Neural progenitor cell (in vitro differentiated cells): Measurements from ENCODE around the gene NT5C1A. TPM values are rescaled to one million over a fixed set of nuclear protein-coding genes. Genes with fewer than 3 reads are reported as not detected.

Experiments
- DNase-seq: peaks from one replicate; pipeline ENCODE4 v3.0.0-alpha.2; 2016; ENCODE audit warnings: low spot score
- H2AFZ ChIP-seq: fragments of 200-600 bp; sonication (generic); replicated peaks from 2 replicates; pipeline ENCODE4 v1.6.1; 2016; ENCODE audit warnings: antibody characterized with exemption
- H3F3A ChIP-seq: fragments of 200-600 bp; sonication (generic); 2 replicates; pipeline ENCODE4 v1.6.1; 2016; ENCODE audit warnings: antibody characterized with exemption, low read depth
- H3K27ac ChIP-seq: fragments of 200-600 bp; sonication (generic); 2 replicates; pipeline ENCODE4 v1.5.1; 2016; ENCODE audit warnings: mild to moderate bottlenecking
- H3K27me3 ChIP-seq: fragments of 200-600 bp; sonication (generic); 2 replicates; pipeline ENCODE4 v1.6.1; 2016; ENCODE audit warnings: mild to moderate bottlenecking, moderate library complexity
- H3K36me3 ChIP-seq: fragments of 200-600 bp; sonication (generic); 2 replicates; pipeline ENCODE4 v1.5.1; 2016
- H3K4me1 ChIP-seq: fragments of 200-600 bp; sonication (generic); 2 replicates; pipeline ENCODE4 v1.6.1; 2016; ENCODE audit warnings: mixed run types
- H3K4me2 ChIP-seq: fragments of 200-600 bp; sonication (generic); 2 replicates; pipeline ENCODE4 v1.6.1; 2016
- H3K4me3 ChIP-seq: fragments of 200-600 bp; sonication (generic); 2 replicates; pipeline ENCODE4 v1.5.1; 2016
- H3K79me2 ChIP-seq: fragments of 200-600 bp; sonication (generic); 2 replicates; pipeline ENCODE4 v1.6.1; 2016; ENCODE audit warnings: low read depth
- H3K9ac ChIP-seq: fragments of 200-600 bp; sonication (generic); 2 replicates; pipeline ENCODE4 v1.6.1; 2016
- H3K9me3 ChIP-seq: fragments of 200-600 bp; sonication (generic); 2 replicates; pipeline ENCODE4 v1.5.1; 2016; ENCODE audit warnings: low read depth
- H4K20me1 ChIP-seq: fragments of 200-600 bp; sonication (generic); 2 replicates; pipeline ENCODE4 v1.6.1; 2016; ENCODE audit warnings: low read depth
- H3K27ac Mint-ChIP-seq: 3 replicates; pipeline ENCODE4 v1.8.0; 2021; ENCODE audit warnings: mixed read lengths
- H3K27me3 Mint-ChIP-seq: 2 replicates; pipeline ENCODE4 v1.8.0; 2022; ENCODE audit warnings: low read depth, mild to moderate bottlenecking, inconsistent platforms, moderate library complexity, mixed read lengths; ENCODE audit not compliant: insufficient read depth
- H3K36me3 Mint-ChIP-seq: 3 replicates; pipeline ENCODE4 v1.8.0; 2021; ENCODE audit warnings: mixed read lengths
- H3K4me1 Mint-ChIP-seq: 3 replicates; pipeline ENCODE4 v1.8.0; 2021; ENCODE audit warnings: mixed read lengths
- H3K4me3 Mint-ChIP-seq: 3 replicates; pipeline ENCODE4 v1.8.0; 2021; ENCODE audit warnings: mild to moderate bottlenecking, moderate library complexity, mixed read lengths
- H3K9me3 Mint-ChIP-seq: 3 replicates; pipeline ENCODE4 v1.8.0; 2020; ENCODE audit warnings: mixed read lengths
- EZH2 ChIP-seq: fragments of 200-600 bp; sonication (generic); IDR thresholded peaks from 2 replicates; pipeline ENCODE4 v1.6.1; 2017; ENCODE audit warnings: antibody characterized with exemption, mild to moderate bottlenecking, moderate library complexity
- EZH2phosphoT487 ChIP-seq: fragments of 200-600 bp; sonication (generic); IDR thresholded peaks from 2 replicates; pipeline ENCODE4 v1.6.1; 2017; ENCODE audit warnings: antibody characterized with exemption
- total RNA-seq: library from RNA; depleted of rRNA; stranded (reverse); fragments of >200 nt; gene quantifications from 2 replicates; pipeline ENCODE4 v1.2.3, GENCODE V29; 2015; ENCODE audit warnings: low replicate concordance
- TF ChIP-seq, protein P1 (sequence below): fragments of 200-600 bp; sonication (generic); IDR thresholded peaks from 2 replicates; pipeline ENCODE4 v1.5.1; 2017; ENCODE audit warnings: antibody characterized with exemption, mild to moderate bottlenecking

Gene NT5C1A
- total RNA-seq, 1 donor from 2014 or later, result not detected

DNA sequence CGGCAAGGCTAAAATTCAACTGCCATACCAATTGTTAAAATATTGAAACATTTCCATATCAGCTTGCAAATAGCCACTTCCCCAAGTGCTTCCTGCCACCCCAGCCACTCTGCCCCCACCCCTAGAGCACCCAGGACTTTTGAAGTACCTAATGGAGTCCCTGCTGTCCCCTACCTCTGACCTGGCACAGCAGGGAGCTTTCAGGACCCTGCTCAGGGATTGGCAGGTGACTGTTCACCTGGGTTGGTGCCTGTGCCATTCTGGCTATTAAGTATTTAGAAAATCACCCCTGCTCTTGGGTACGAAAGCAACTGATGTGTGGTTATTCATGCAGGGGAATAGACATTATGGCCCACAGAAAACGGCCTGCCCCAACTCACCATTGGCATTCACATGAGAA, 28.4 kb upstream of the NT5C1A start:
- Mint-ChIP-seq H3K4me3 (no peak overlapping the region), H3K27me3 (peaks cover 24% of the 10 kb centered on the region), H3K9me3 (no peaks in the 10 kb centered on the region), H3K36me3 (no peaks in the 10 kb centered on the region), H3K27ac (no peak overlapping the region), H3K4me1 (peaks cover 23% of the 10 kb centered on the region)
- H3K27me3 ChIP-seq, result peaks cover 100% of the 10 kb centered on the region
- no peaks in the 10 kb centered on the region for H3K9me3 ChIP-seq
- no peaks in the 10 kb centered on the region for H3K79me2 ChIP-seq
- H3K4me1 ChIP-seq, result peaks cover 14% of the 10 kb centered on the region
- TF ChIP-seq, protein P1, sequence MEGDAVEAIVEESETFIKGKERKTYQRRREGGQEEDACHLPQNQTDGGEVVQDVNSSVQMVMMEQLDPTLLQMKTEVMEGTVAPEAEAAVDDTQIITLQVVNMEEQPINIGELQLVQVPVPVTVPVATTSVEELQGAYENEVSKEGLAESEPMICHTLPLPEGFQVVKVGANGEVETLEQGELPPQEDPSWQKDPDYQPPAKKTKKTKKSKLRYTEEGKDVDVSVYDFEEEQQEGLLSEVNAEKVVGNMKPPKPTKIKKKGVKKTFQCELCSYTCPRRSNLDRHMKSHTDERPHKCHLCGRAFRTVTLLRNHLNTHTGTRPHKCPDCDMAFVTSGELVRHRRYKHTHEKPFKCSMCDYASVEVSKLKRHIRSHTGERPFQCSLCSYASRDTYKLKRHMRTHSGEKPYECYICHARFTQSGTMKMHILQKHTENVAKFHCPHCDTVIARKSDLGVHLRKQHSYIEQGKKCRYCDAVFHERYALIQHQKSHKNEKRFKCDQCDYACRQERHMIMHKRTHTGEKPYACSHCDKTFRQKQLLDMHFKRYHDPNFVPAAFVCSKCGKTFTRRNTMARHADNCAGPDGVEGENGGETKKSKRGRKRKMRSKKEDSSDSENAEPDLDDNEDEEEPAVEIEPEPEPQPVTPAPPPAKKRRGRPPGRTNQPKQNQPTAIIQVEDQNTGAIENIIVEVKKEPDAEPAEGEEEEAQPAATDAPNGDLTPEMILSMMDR, result no peak
- TF ChIP-seq EZH2phosphoT487 (no peak), EZH2 (no peak)
- no peaks in the 10 kb centered on the region for H3K36me3 ChIP-seq
- no peak overlapping the region for H2AFZ ChIP-seq
- H3K27ac ChIP-seq, result no peak overlapping the region
- DNase-seq, result no peak
- no peak overlapping the region for H3K4me3 ChIP-seq
- H4K20me1 ChIP-seq, result no peaks in the 10 kb centered on the region
- H3K9ac ChIP-seq, result no peak overlapping the region
- no peak overlapping the region for H3K4me2 ChIP-seq
- H3F3A ChIP-seq, result peaks cover 6% of the 10 kb centered on the region

DNA sequence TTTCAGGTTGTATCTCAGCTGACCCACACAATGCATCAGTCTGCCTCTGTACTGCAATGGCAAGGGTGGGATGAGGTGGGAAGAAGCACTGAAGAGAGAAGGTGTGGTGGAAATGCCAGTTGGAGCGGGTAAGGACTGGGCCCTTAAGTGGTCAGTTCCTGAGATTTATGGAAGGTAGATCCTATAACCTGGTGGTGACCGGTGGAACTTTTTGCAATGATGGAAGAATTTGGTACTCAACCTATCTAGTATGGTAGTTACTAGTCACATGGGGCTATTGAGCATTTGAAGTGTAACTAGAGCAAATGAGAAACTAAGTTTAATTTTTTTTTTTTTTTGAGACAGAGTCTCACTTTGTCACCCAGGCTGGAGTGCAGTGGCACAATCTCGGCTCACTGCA, 27.5 kb upstream of the NT5C1A start:
- no peak for TF ChIP-seq EZH2phosphoT487
- TF ChIP-seq, protein P1, result peak; percentile 12
- Histone ChIP-seq H3K36me3 (no peaks in the 10 kb centered on the region), H3K9me3 (no peaks in the 10 kb centered on the region), H3K27ac (no peak overlapping the region), H4K20me1 (no peaks in the 10 kb centered on the region), H3K4me2 (no peak overlapping the region), H3K4me1 (peaks cover 14% of the 10 kb centered on the region), H3K9ac (no peak overlapping the region), H3K27me3 (peaks cover 100% of the 10 kb centered on the region), H3K79me2 (no peaks in the 10 kb centered on the region), H3K4me3 (no peak overlapping the region), H2AFZ (no peak overlapping the region), H3F3A (peaks cover 6% of the 10 kb centered on the region)
- H3K4me1 Mint-ChIP-seq, result peaks cover 23% of the 10 kb centered on the region
- no peak for DNase-seq
- peaks cover 27% of the 10 kb centered on the region for H3K27me3 Mint-ChIP-seq
- no peaks in the 10 kb centered on the region for H3K36me3 Mint-ChIP-seq
- H3K4me3 Mint-ChIP-seq, result no peak overlapping the region
- H3K9me3 Mint-ChIP-seq, result no peaks in the 10 kb centered on the region
- H3K27ac Mint-ChIP-seq, result no peak overlapping the region

DNA sequence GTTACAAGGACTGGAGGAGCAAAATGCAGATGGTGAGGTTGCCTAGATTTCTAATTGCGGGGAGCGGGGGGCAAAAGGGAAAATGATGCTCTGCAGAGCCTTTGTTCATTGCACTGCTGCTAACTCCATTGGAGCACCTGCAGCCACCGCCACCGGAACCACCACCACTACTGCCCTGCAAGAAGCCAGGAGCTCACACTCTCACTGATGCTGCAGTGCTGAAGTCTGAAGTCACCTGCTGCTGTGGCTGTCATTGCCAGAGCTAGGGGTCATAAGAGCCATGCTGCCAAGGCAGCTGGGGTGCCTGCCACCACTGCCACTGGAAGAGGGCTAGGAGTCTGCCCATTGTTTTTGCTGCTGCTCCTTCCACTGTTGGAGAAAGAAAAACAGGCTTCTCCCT, 26.7 kb upstream of the NT5C1A start:
- H3K4me1 ChIP-seq, result peaks cover 14% of the 10 kb centered on the region
- TF ChIP-seq, protein P1, result no peak
- no peak for TF ChIP-seq EZH2phosphoT487
- no peak for TF ChIP-seq EZH2
- no peaks in the 10 kb centered on the region for H3K9me3 Mint-ChIP-seq
- H3K4me3 ChIP-seq, result no peak overlapping the region
- no peak overlapping the region for H3K4me3 Mint-ChIP-seq
- no peak overlapping the region for H2AFZ ChIP-seq
- H3K4me1 Mint-ChIP-seq, result peaks cover 23% of the 10 kb centered on the region
- no peak for DNase-seq
- peaks cover 6% of the 10 kb centered on the region for H3F3A ChIP-seq
- H3K36me3 Mint-ChIP-seq, result no peaks in the 10 kb centered on the region
- H4K20me1 ChIP-seq, result no peaks in the 10 kb centered on the region
- no peaks in the 10 kb centered on the region for H3K36me3 ChIP-seq
- H3K27me3 Mint-ChIP-seq, result peaks cover 27% of the 10 kb centered on the region
- H3K9ac ChIP-seq, result no peak overlapping the region
- no peak overlapping the region for H3K27ac ChIP-seq
- no peaks in the 10 kb centered on the region for H3K9me3 ChIP-seq
- H3K4me2 ChIP-seq, result no peak overlapping the region
- H3K27ac Mint-ChIP-seq, result no peak overlapping the region
- peaks cover 100% of the 10 kb centered on the region for H3K27me3 ChIP-seq
- no peaks in the 10 kb centered on the region for H3K79me2 ChIP-seq
